ENCODE data around the gene SKOR2. TPM values are rescaled to one million over a fixed set of nuclear protein-coding genes. Genes with fewer than 3 reads are reported as not detected.

SKOR2 gene
- total and polyA plus RNA-seq, 9 of the 15 experiments (the other 6 are each of a cell fraction or from before 2014, with no cell fraction given), result not detected

DNA sequence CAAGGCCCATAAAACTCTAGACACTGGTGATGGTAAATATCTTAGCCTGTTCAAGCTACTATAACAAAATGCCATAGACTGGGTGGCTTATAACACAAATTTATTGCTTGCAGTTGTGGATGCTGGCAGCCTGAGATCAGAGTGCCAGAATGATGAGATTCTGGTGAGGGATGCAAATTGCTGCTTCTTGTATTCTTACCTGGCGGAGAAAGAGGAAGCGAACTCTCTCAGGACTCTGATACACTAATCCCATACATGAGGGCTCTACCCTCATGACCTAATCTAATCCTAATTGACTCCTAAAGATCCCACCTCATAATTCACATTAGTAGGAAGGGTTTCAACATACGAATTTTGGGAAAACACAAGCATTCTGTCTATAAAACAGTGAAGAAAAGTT lies 70.7 kb downstream of the SKOR2 start:
- FAIRE-seq (no peak), ATAC-seq (no peak), DNase-seq (ENCODE audit: extremely low read depth in 1 of 4, low spot score in 3 of 4) (no peak)
- POLR2A ChIA-PET, result no interaction called here
- Histone ChIP-seq H3K79me2 (ENCODE audit: control insufficient read depth, insufficient read depth, low read length) (peaks cover 4% of the 10 kb centered on the region), H3K27ac (ENCODE audit: extremely low read depth, low read depth, low read length) (no peak overlapping the region), H3K9me1 (ENCODE audit: control insufficient read depth, insufficient read depth, low read length) (no peaks in the 10 kb centered on the region), H3K4me1 (replicated peaks in 1 of 2; ENCODE audit: control insufficient read depth in 2 of 2, insufficient read depth in 2 of 2, low read length in 2 of 2) (peaks cover 0 to 12% of the 10 kb centered on the region in 2 experiments; a peak in 4 of 5 replicates), H3K9ac (ENCODE audit: insufficient read depth in 1 of 2, low read depth in 2 of 2, low read length in 2 of 2) (no peak overlapping the region), H2AFZ (ENCODE audit: low read depth, low read length) (no peak overlapping the region), H3K27me3 (ENCODE audit: control insufficient read depth in 2 of 2, insufficient read depth in 2 of 2, low read length in 2 of 2) (no peaks in the 10 kb centered on the region), H3K4me2 (ENCODE audit: insufficient read depth, low read length) (no peak overlapping the region), H3K4me3 (no peak overlapping the region), H4K20me1 (replicated peaks; ENCODE audit: control insufficient read depth, insufficient read depth, low read length) (no peaks in the 10 kb centered on the region), H3K9me3 (replicated peaks; ENCODE audit: control insufficient read depth, insufficient read depth, low read depth, low read length) (peaks cover 10% of the 10 kb centered on the region), H3K36me3 (ENCODE audit: control insufficient read depth, insufficient read depth, low read length) (no peaks in the 10 kb centered on the region)
- in situ Hi-C loops (cut with MboI) (no loop called here), intact Hi-C loops (cut with micrococcal nuclease) (no loop called here)
- TF ChIP-seq, protein P1, sequence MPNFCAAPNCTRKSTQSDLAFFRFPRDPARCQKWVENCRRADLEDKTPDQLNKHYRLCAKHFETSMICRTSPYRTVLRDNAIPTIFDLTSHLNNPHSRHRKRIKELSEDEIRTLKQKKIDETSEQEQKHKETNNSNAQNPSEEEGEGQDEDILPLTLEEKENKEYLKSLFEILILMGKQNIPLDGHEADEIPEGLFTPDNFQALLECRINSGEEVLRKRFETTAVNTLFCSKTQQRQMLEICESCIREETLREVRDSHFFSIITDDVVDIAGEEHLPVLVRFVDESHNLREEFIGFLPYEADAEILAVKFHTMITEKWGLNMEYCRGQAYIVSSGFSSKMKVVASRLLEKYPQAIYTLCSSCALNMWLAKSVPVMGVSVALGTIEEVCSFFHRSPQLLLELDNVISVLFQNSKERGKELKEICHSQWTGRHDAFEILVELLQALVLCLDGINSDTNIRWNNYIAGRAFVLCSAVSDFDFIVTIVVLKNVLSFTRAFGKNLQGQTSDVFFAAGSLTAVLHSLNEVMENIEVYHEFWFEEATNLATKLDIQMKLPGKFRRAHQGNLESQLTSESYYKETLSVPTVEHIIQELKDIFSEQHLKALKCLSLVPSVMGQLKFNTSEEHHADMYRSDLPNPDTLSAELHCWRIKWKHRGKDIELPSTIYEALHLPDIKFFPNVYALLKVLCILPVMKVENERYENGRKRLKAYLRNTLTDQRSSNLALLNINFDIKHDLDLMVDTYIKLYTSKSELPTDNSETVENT (CRISPR knock-in tag; IDR thresholded peaks at IDR 0.05), result no peak
- no peak for TF ChIP-seq CCAR2 (IDR thresholded peaks at IDR 0.05; ENCODE audit: low read depth, low read length)
- no peak for TF ChIP-seq ZBTB1 (CRISPR knock-in tag; IDR thresholded peaks at IDR 0.05; ENCODE audit: borderline replicate concordance, low read depth)
- TF ChIP-seq, protein P2, sequence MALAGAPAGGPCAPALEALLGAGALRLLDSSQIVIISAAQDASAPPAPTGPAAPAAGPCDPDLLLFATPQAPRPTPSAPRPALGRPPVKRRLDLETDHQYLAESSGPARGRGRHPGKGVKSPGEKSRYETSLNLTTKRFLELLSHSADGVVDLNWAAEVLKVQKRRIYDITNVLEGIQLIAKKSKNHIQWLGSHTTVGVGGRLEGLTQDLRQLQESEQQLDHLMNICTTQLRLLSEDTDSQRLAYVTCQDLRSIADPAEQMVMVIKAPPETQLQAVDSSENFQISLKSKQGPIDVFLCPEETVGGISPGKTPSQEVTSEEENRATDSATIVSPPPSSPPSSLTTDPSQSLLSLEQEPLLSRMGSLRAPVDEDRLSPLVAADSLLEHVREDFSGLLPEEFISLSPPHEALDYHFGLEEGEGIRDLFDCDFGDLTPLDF (CRISPR knock-in tag; IDR thresholded peaks at IDR 0.05), result no peak
- TF ChIP-seq STAT5A (IDR thresholded peaks at IDR 0.05; ENCODE audit: borderline replicate concordance, low read length), result no peak
- no peak for TF ChIP-seq HIVEP1 (CRISPR knock-in tag; IDR thresholded peaks at IDR 0.05)
- TF ChIP-seq, protein P3, sequence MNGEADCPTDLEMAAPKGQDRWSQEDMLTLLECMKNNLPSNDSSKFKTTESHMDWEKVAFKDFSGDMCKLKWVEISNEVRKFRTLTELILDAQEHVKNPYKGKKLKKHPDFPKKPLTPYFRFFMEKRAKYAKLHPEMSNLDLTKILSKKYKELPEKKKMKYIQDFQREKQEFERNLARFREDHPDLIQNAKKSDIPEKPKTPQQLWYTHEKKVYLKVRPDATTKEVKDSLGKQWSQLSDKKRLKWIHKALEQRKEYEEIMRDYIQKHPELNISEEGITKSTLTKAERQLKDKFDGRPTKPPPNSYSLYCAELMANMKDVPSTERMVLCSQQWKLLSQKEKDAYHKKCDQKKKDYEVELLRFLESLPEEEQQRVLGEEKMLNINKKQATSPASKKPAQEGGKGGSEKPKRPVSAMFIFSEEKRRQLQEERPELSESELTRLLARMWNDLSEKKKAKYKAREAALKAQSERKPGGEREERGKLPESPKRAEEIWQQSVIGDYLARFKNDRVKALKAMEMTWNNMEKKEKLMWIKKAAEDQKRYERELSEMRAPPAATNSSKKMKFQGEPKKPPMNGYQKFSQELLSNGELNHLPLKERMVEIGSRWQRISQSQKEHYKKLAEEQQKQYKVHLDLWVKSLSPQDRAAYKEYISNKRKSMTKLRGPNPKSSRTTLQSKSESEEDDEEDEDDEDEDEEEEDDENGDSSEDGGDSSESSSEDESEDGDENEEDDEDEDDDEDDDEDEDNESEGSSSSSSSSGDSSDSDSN (IDR thresholded peaks at IDR 0.05; ENCODE audit: borderline replicate concordance in 1 of 2, low read depth in 2 of 2, low read length in 2 of 2), result no peak
- TF ChIP-seq NUFIP1 (IDR thresholded peaks at IDR 0.05; ENCODE audit: partially characterized antibody), result no peak
- no peak for TF ChIP-seq PTRF (tag; IDR thresholded peaks at IDR 0.05)
- no peak for TF ChIP-seq PTBP1 (IDR thresholded peaks at IDR 0.05; ENCODE audit: low read depth, low read length)
- WGBS (ENCODE audit: insufficient coverage, low coverage, missing lambda C conversion rate), result 67% methylated on average over 3 of the region's 3 CpGs
- no TSS peak for BruUV-seq (replicated peaks)
- CTCF ChIA-PET (ENCODE audit: low intra/inter-chr PET ratio), result no interaction called here
